Endothelial cell of umbilical vein (primary cell): ENCODE data around the gene KPNA2. TPM values are rescaled to one million over a fixed set of nuclear protein-coding genes. Genes with fewer than 3 reads are reported as not detected.

Experiments used
- BruUV-seq: library from RNA; stranded (reverse); fragments of 400-500 nt; replicated peaks from 2 replicates; lab custom pipeline; 2021; lab: Mats Ljungman, UMichigan
- CTCF ChIA-PET: fragments of 300-600, 350-600 bp; sonication (Branson Sonifier 250); formaldehyde crosslinking; loops from one replicate; lab custom pipeline; 2021; ENCODE audit warnings: antibody characterized with exemption, inconsistent platforms; lab: Charles Lee
- POLR2A ChIA-PET: fragments of 300-600, 350-600 bp; sonication (Branson Sonifier 250); formaldehyde crosslinking; loops from one replicate; lab custom pipeline; 2021; ENCODE audit warnings: antibody characterized with exemption, inconsistent platforms; lab: Charles Lee
- DNase-seq: peaks from one replicate; pipeline ENCODE4 v3.0.0-alpha.2; 2011; ENCODE audit warnings: low read depth, low spot score
- FAIRE-seq: peaks from 2 replicates; lab custom pipeline; 2011; peaks lifted over from hg19 to GRCh38; lab: Jason Lieb, UNC
- H2AFZ ChIP-seq: 2 replicates; pipeline ENCODE4 v1.6.0; 2012; ENCODE audit warnings: low read depth, low read length, control low read depth, inconsistent platforms
- H3K27ac ChIP-seq: 2 replicates; pipeline ENCODE4 v1.5.1; 2011; ENCODE audit warnings: low read depth, mild to moderate bottlenecking, control low read depth, low read length, moderate library complexity; ENCODE audit not compliant: insufficient read depth
- H3K27me3 ChIP-seq, 2 experiments: 2 replicates each; pipeline versions ENCODE4 v1.6.0 to v1.6.1; 2011; ENCODE audit warnings: low read length in 2 of 2, mixed read lengths in 1 of 2; ENCODE audit not compliant: control insufficient read depth in 2 of 2, insufficient read depth in 2 of 2
- H3K36me3 ChIP-seq, 2 experiments: 2 replicates in 1 of 2; 3 replicates in 1 of 2; pipeline ENCODE4 v1.5.1; 2011; ENCODE audit warnings: low read length in 2 of 2, mild to moderate bottlenecking in 1 of 2, moderate library complexity in 1 of 2; ENCODE audit not compliant: control insufficient read depth in 2 of 2, insufficient read depth in 2 of 2; ENCODE audit errors: extremely low read depth in 1 of 2
- H3K4me1 ChIP-seq: 3 replicates; pipeline ENCODE4 v1.5.1; 2011; ENCODE audit warnings: mild to moderate bottlenecking, low read length; ENCODE audit not compliant: control insufficient read depth, insufficient read depth; ENCODE audit errors: extremely low read depth
- H3K4me2 ChIP-seq: 2 replicates; pipeline ENCODE4 v1.6.1; 2011; ENCODE audit warnings: low read length, control low read depth, mixed read lengths; ENCODE audit not compliant: insufficient read depth
- H3K4me3 ChIP-seq, 3 experiments: fragments of 200-600 bp in 1 of 3; sonication (generic), shearing (Covaris generic) in 1 of 3; replicated peaks in 1 of 3; 2 replicates each; pipeline ENCODE4 v1.5.1; 2011 to 2016; ENCODE audit warnings: control low read depth in 3 of 3, low read length in 3 of 3, mild to moderate bottlenecking in 2 of 3, inconsistent platforms in 1 of 3, low read depth in 1 of 3, moderate library complexity in 1 of 3; ENCODE audit not compliant: insufficient read depth in 1 of 3
- H3K79me2 ChIP-seq: 2 replicates; pipeline ENCODE4 v1.6.0; 2012; ENCODE audit warnings: low read length, inconsistent platforms; ENCODE audit not compliant: control insufficient read depth, insufficient read depth
- H3K9ac ChIP-seq: replicated peaks from 2 replicates; pipeline ENCODE3; 2011; ENCODE audit warnings: low read length, control low read depth; ENCODE audit not compliant: insufficient read depth; ENCODE audit errors: extremely low read depth
- H3K9me1 ChIP-seq: replicated peaks from 3 replicates; pipeline ENCODE4 v1.6.0; 2011; ENCODE audit warnings: mild to moderate bottlenecking, low read length; ENCODE audit not compliant: control insufficient read depth, insufficient read depth; ENCODE audit errors: extremely low read depth
- H3K9me3 ChIP-seq: replicated peaks from 2 replicates; pipeline ENCODE4 v1.5.1; 2012; ENCODE audit warnings: low read length, inconsistent platforms; ENCODE audit not compliant: control insufficient read depth, insufficient read depth
- H4K20me1 ChIP-seq: replicated peaks from 2 replicates; pipeline ENCODE3; 2011; ENCODE audit warnings: mild to moderate bottlenecking, low read length; ENCODE audit not compliant: control insufficient read depth, insufficient read depth; ENCODE audit errors: extremely low read depth
- FOS ChIP-seq: IDR thresholded peaks from 2 replicates; pipeline ENCODE4 v1.6.1; 2011; ENCODE audit warnings: mild to moderate bottlenecking, low read length, moderate library complexity, borderline replicate concordance; ENCODE audit not compliant: insufficient read depth
- POLR2A ChIP-seq: IDR thresholded peaks from 2 replicates; pipeline ENCODE4 v1.6.1; 2012; ENCODE audit warnings: low read depth, mild to moderate bottlenecking, control low read depth, low read length
- POLR2AphosphoS5 ChIP-seq: IDR thresholded peaks from 2 replicates; pipeline ENCODE4 v1.6.1; 2012; ENCODE audit warnings: low read depth, mild to moderate bottlenecking, control low read depth, low read length, moderate library complexity; ENCODE audit not compliant: insufficient read depth
- dilution Hi-C: fragments of 300-500 bp; cut with MboI; formaldehyde crosslinking; loops from one replicate; pipeline ENCODE4 v1.15.0; 2019; ENCODE audit warnings: low sequenced_read_pairs; ENCODE audit not compliant: extremely low pct_ligation_motif_present
- intact Hi-C: fragments of 100-400 bp; cut with micrococcal nuclease; formaldehyde crosslinking; loops from one replicate; pipeline ENCODE4 v1.10.0; 2022
- polyA plus RNA-seq, 4 experiments: library from polyadenylated mRNA; depleted of rRNA in 3 of 4; stranded (reverse) in 3 of 4; unstranded in 1 of 4; fragments of >200 nt; gene quantifications; 2 replicates each; pipeline versions ENCODE4 v1.2.1 to v1.2.3, GENCODE V29; 2011 to 2012; ENCODE audit warnings: missing spikeins in 1 of 4
- total RNA-seq: library from RNA; stranded (reverse); gene quantifications from 2 replicates; pipeline ENCODE4 v1.2.3, GENCODE V29; 2021
- TF ChIP-seq, protein P1 (sequence below): IDR thresholded peaks from 2 replicates; pipeline ENCODE4 v1.6.1; 2011; ENCODE audit not compliant: insufficient read depth, insufficient read length
- TF ChIP-seq, protein P2 (sequence below), 2 donors: IDR thresholded peaks; 1 replicate in 1 of 2; 2 replicates in 1 of 2; pipeline ENCODE4 v1.5.1; 2011; ENCODE audit warnings: low read length in 2 of 2, mild to moderate bottlenecking in 2 of 2, moderate library complexity in 2 of 2, control low read depth in 1 of 2, inconsistent platforms in 1 of 2, low read depth in 1 of 2; ENCODE audit not compliant: insufficient read depth in 1 of 2; ENCODE audit errors: extremely low read depth in 1 of 2

Gene KPNA2
- total and polyA plus RNA-seq, 2 donors (not counting 3 experiments of a cell fraction or from before 2014, with no cell fraction given): 252 to 382 TPM

DNA sequence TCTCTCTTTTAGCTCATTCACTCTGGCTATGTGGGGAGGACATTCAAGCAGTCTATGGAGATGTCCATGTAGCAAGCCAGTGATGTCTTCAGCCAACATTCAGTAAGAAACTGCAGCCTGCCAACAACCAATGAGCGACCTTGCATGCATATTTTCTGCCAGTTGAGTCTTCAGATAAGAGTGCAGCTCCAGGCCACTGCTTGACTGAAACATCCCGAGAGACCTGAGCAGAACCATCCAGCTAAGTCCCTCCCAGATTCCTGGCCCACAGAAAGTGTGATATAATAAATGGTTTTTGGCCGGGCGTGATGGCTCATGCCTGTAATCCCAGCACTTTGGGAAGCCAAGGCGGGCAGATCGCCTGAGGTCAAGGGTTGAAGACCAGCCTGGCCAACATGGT, 28.7 kb upstream of the KPNA2 start:
- TF ChIP-seq, protein P1, sequence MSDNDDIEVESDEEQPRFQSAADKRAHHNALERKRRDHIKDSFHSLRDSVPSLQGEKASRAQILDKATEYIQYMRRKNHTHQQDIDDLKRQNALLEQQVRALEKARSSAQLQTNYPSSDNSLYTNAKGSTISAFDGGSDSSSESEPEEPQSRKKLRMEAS: no peak
- Histone ChIP-seq H4K20me1 (no peaks in the 10 kb centered on the region), H3K4me3 (no peak overlapping the region), H3K27me3 (no peaks in the 10 kb centered on the region), H3K9ac (no peak overlapping the region), H2AFZ (no peak overlapping the region), H3K9me1 (no peaks in the 10 kb centered on the region), H3K27ac (no peak overlapping the region), H3K79me2 (no peaks in the 10 kb centered on the region), H3K4me2 (no peak overlapping the region), H3K9me3 (no peaks in the 10 kb centered on the region), H3K4me1 (no peaks in the 10 kb centered on the region), H3K36me3 (no peaks in the 10 kb centered on the region)
- ChIA-PET CTCF (interaction anchor here (1.1 kb wide), 1 partner anchor 13 kb away, joined by 3 read pairs; no protein-coding TSS in a partner anchor), POLR2A (no interaction called here)
- intact Hi-C loops: no loop called here
- FAIRE-seq (no peak), DNase-seq (no peak)
- BruUV-seq: no TSS peak
- dilution Hi-C loops: no loop called here

DNA sequence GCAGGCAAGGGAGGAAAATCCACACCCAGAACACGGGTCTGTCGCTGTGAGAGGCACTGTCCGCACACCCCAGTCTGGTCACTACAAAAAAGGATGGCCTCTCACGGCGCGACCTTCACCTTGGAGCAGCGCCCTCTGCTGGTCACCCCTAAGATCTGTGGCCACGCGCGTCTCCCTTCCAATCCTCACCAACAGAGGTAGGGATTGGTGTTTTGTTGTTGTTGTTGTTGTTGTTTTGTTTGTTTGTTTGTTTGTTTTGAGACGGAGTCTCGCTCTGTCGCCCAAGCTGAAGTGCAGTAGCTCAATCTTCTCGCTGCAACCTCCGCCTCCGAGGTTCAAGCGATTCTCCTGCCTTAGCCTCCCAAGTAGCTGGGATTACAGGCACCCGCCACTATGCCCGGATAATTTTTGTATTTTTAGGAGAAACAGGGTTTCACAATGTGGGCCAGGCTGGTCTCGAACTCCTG, 24.3 kb upstream of the KPNA2 start:
- TF ChIP-seq FOS (no peak), POLR2A (no peak), POLR2AphosphoS5 (no peak)
- TF ChIP-seq, protein P1: no peak
- TF ChIP-seq, protein P2, sequence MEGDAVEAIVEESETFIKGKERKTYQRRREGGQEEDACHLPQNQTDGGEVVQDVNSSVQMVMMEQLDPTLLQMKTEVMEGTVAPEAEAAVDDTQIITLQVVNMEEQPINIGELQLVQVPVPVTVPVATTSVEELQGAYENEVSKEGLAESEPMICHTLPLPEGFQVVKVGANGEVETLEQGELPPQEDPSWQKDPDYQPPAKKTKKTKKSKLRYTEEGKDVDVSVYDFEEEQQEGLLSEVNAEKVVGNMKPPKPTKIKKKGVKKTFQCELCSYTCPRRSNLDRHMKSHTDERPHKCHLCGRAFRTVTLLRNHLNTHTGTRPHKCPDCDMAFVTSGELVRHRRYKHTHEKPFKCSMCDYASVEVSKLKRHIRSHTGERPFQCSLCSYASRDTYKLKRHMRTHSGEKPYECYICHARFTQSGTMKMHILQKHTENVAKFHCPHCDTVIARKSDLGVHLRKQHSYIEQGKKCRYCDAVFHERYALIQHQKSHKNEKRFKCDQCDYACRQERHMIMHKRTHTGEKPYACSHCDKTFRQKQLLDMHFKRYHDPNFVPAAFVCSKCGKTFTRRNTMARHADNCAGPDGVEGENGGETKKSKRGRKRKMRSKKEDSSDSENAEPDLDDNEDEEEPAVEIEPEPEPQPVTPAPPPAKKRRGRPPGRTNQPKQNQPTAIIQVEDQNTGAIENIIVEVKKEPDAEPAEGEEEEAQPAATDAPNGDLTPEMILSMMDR (IDR thresholded peaks at IDR 0.05; ENCODE audit: extremely low read depth in 1 of 2, insufficient read depth in 1 of 2, low read depth in 1 of 2, low read length in 2 of 2): peak; percentile 66 to 76
- Histone ChIP-seq H3K4me1 (no peaks in the 10 kb centered on the region), H3K36me3 (no peaks in the 10 kb centered on the region), H4K20me1 (no peaks in the 10 kb centered on the region), H3K79me2 (no peaks in the 10 kb centered on the region), H3K9ac (no peak overlapping the region), H3K9me3 (no peaks in the 10 kb centered on the region), H2AFZ (peak overlapping the region; percentile 41), H3K4me3 (no peak overlapping the region), H3K27ac (no peak overlapping the region), H3K9me1 (no peaks in the 10 kb centered on the region), H3K27me3 (peaks cover 0 to 5% of the 10 kb centered on the region in 2 experiments), H3K4me2 (peak overlapping the region; percentile 1)
- BruUV-seq: no TSS peak
- DNase-seq (peak; percentile 26), FAIRE-seq (peak; percentile 81)
- ChIA-PET CTCF (interaction anchor here (0.7 to 3.4 kb wide), 7 partner anchors 9 to 145 kb away, joined by 3 to 12 read pairs (median 4); partner anchors contain the start of gene C17orf58), POLR2A (no interaction called here)
- dilution Hi-C loops (no loop called here), intact Hi-C loops (loop anchor here (1.0 kb wide), 3 partner anchors 16 to 211 kb away; no protein-coding TSS in a partner anchor)
